Neural crest cell (in vitro differentiated cells): ENCODE measurements around the gene PGM1. TPM values are rescaled to one million over a fixed set of nuclear protein-coding genes. Genes with fewer than 3 reads are reported as not detected.

ENCODE experiments used
- DNase-seq: peaks from one replicate; pipeline ENCODE4 v3.0.0; 2021; ENCODE audit warnings: low read depth, mixed read lengths, low spot score
- H3K27ac Mint-ChIP-seq: one replicate; pipeline ENCODE4 v1.8.0; 2021; ENCODE audit warnings: mild to moderate bottlenecking, mixed read lengths; ENCODE audit not compliant: unreplicated experiment
- H3K27me3 Mint-ChIP-seq: 2 replicates; pipeline ENCODE4 v1.8.0; 2021; ENCODE audit warnings: low read depth, mild to moderate bottlenecking, mixed read lengths
- H3K36me3 Mint-ChIP-seq: 2 replicates; pipeline ENCODE4 v1.8.0; 2021; ENCODE audit warnings: low read depth, mild to moderate bottlenecking, mixed read lengths
- H3K4me1 Mint-ChIP-seq: 2 replicates; pipeline ENCODE4 v1.8.0; 2021; ENCODE audit warnings: mixed read lengths
- H3K4me3 Mint-ChIP-seq: one replicate; pipeline ENCODE4 v1.8.0; 2021; ENCODE audit warnings: mild to moderate bottlenecking, mixed read lengths
- H3K9me3 Mint-ChIP-seq: 2 replicates; pipeline ENCODE4 v1.8.0; 2021; ENCODE audit warnings: mixed read lengths
- CTCF ChIP-seq: fragments of 200-600 bp; sonication (generic); conservative IDR thresholded peaks from 2 replicates; pipeline ENCODE4 v1.5.0; 2021; ENCODE audit warnings: antibody characterized with exemption, mild to moderate bottlenecking
- long read RNA-seq: library from polyadenylated mRNA; unstranded; transcript quantifications from one replicate; pipeline ENCODE4 v2.0.0, GENCODE V29; 2020
- total RNA-seq: library from RNA; stranded (reverse); gene quantifications from 2 replicates; pipeline ENCODE4 v1.2.1, GENCODE V29; 2021

PGM1 gene
- 35.3 and 37.1 TPM in 2 replicates for total RNA-seq
- long read RNA-seq, transcript PGM1-202 (11 exons, 2,472 nt) = major isoform, 222 of 237 reads
- long read RNA-seq, partial matches to known transcripts = 10 of 237 reads
- long read RNA-seq, other reads (novel, unspliced or antisense) = 5 of 237 reads

GRCh38 chr1:63593303-63593885 lies at the start of gene PGM1:
Gene PGM1, plus strand, starts transcription at chr1:63593411. Its CDS starts 78 bp downstream, at chr1:63593489.
- DNase-seq = peak; percentile 62
- H3K36me3 Mint-ChIP-seq = no peaks in the 10 kb centered on the region

GRCh38 chr1:63545780-63546179 lies 47.4 kb upstream of the PGM1 start:
- Mint-ChIP-seq H3K27ac (no peak overlapping the region), H3K36me3 (peaks cover 18% of the 10 kb centered on the region), H3K4me3 (no peak overlapping the region), H3K27me3 (no peaks in the 10 kb centered on the region), H3K9me3 (peaks cover 4% of the 10 kb centered on the region), H3K4me1 (no peaks in the 10 kb centered on the region)
- no peak for DNase-seq
- TF ChIP-seq CTCF = no peak

More at GRCh38 chr1:63593303-63593885, at the start of gene PGM1:
- no peak for TF ChIP-seq CTCF
- Mint-ChIP-seq H3K4me1 (peaks cover 4% of the 10 kb centered on the region), H3K4me3 (peak within 1 kb of the TSS; percentile 98), H3K27me3 (no peaks in the 10 kb centered on the region), H3K9me3 (no peaks in the 10 kb centered on the region), H3K27ac (peak within 1 kb of the TSS; percentile 37)

- Mint-ChIP-seq H3K4me3 (no peak overlapping the region), H3K4me1 (no peaks in the 10 kb centered on the region), H3K9me3 (peaks cover 2% of the 10 kb centered on the region), H3K27me3 (no peaks in the 10 kb centered on the region), H3K36me3 (peaks cover 14% of the 10 kb centered on the region), H3K27ac (no peak overlapping the region)
- TF ChIP-seq CTCF = no peak
- no peak for DNase-seq
These were observed 45.5 kb upstream of the PGM1 start for GRCh38 chr1:63547621-63548294.

- peaks cover 11% of the 10 kb centered on the region for H3K36me3 Mint-ChIP-seq
- no peak for DNase-seq
- no peak for TF ChIP-seq CTCF
- H3K27ac Mint-ChIP-seq = no peak overlapping the region
- H3K4me3 Mint-ChIP-seq = no peak overlapping the region
- H3K9me3 Mint-ChIP-seq = no peaks in the 10 kb centered on the region
- H3K27me3 Mint-ChIP-seq = no peaks in the 10 kb centered on the region
- H3K4me1 Mint-ChIP-seq = no peaks in the 10 kb centered on the region
These were observed 44.9 kb upstream of the PGM1 start for GRCh38 chr1:63548303-63548702.

- no peaks in the 10 kb centered on the region for H3K9me3 Mint-ChIP-seq
These were observed 44.3 kb upstream of the PGM1 start for GRCh38 chr1:63548877-63549276.

More at GRCh38 chr1:63548877-63549276, 44.3 kb upstream of the PGM1 start:
- H3K27ac Mint-ChIP-seq = no peak overlapping the region
- no peak overlapping the region for H3K4me3 Mint-ChIP-seq
- H3K4me1 Mint-ChIP-seq = no peaks in the 10 kb centered on the region
- H3K27me3 Mint-ChIP-seq = no peaks in the 10 kb centered on the region
- peaks cover 11% of the 10 kb centered on the region for H3K36me3 Mint-ChIP-seq
- no peak for TF ChIP-seq CTCF
- DNase-seq = no peak
